Erythroblast (primary cell): ENCODE data around the gene XIRP2.

ENCODE experiments used
- DNase-seq, 2 experiments: peaks; one replicate each; lab custom pipeline; 2025; lab: John Stamatoyannopoulos, UW
- GATA1 ChIP-seq: IDR thresholded peaks from 2 replicates; pipeline ENCODE4 v1.6.1; 2011; ENCODE audit warnings: low read depth, mild to moderate bottlenecking, control low read depth, low read length, moderate library complexity
- POLR2A ChIP-seq: IDR thresholded peaks from 2 replicates; pipeline ENCODE4 v1.6.1; 2011; ENCODE audit warnings: mild to moderate bottlenecking, low read length

XIRP2 gene

DNA sequence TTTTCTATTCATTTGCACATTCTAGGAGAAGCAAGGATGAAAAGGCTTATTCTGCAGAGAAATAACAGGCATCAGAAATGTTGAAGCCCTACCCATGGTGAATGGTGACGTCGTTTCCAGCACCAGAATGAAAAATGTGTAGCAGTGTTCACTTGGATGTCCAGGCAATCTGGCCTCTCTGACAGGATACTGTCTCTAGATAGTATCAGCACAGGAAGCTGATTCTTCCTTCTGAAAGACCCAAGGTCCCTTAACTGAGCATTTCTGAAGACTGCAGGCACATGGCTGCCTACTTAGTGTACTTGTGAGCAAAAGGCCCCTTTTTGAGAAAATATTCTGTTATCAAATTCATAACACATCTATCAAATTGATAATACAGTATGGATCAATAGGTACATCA is 234.1 kb downstream of the XIRP2 start:
- no peak for DNase-seq
- TF ChIP-seq POLR2A (no peak), GATA1 (no peak)

DNA sequence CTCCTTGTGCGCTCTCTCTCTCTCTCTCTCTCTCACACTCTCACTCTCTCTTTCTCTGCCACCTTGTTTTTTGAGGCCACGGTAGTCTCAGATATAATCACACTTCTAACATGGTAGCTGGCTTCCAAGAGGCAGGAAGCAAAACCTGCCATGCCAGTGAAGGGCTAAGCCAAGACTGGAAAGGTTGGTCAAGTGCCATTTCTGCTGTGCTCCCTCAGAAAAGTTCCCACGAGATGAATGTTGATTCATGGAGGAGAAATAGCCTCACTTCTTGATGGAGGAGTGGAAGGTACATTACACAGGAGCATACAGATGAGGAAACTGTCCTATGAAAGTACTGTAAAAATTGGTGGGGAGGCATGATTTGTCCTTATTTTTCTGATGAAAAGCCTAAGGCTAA is 237.9 kb downstream of the XIRP2 start:
- DNase-seq: no peak
- TF ChIP-seq POLR2A (no peak), GATA1 (no peak)

DNA sequence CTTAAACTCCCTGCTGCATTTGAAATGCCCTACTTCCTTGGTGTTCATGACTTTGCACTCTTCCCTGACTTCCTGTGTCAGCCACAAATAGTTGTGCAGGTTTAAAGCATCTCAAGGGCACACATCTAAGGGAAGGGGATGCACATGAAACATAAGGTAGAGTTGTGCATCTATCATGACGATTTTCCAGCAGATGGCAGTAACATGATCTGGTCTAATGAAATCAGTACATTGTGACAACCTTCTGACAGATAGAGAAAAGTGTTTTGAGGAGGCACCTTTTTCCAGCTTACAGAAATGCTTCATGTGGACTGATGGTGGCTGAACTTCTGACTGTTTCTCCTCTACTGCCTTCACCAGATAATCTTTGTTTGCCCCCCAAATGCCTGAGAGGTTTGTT is 238.9 kb downstream of the XIRP2 start:
- TF ChIP-seq GATA1 (no peak), POLR2A (no peak)
- DNase-seq: no peak

DNA sequence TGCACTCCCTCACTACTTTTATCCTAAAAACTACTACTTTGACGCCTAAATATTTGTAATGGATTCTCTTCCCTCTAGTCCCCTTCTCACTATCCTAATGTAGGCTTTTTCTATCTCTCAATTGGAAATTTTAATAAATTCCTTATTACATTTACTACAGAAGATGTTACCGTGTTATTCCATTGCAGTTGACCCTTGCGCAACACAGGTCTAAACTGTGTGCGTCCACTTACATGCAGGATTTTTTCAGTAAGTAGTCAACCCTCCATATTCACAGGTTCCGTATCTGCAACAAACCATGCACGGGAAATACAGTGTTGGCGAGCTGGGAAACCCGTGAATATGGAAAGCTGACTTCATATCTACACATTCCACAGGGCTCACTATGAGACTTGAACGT is 239.8 kb downstream of the XIRP2 start:
- DNase-seq: no peak
- TF ChIP-seq POLR2A: no peak
- no peak for TF ChIP-seq GATA1

DNA sequence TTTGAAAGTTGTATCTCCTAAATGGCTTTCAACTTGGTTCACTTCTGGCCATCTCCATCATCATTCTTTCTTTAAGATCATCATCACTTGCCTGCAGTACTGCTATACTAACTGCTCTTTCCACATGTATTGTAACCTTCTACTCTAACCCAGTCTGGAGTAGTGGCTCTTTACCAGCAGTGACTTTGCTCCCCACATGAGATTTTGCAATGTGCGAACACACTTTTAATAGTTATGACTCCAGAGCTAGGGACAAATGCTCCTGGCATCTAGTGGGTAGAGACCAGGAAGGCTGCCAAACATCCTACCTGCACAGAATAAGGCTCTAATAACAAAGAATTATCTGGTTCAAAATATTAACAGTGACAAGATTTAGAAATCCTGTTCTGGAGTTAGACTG is 243.8 kb downstream of the XIRP2 start:
- no peak for DNase-seq
- no peak for TF ChIP-seq POLR2A
- TF ChIP-seq GATA1: no peak

DNA sequence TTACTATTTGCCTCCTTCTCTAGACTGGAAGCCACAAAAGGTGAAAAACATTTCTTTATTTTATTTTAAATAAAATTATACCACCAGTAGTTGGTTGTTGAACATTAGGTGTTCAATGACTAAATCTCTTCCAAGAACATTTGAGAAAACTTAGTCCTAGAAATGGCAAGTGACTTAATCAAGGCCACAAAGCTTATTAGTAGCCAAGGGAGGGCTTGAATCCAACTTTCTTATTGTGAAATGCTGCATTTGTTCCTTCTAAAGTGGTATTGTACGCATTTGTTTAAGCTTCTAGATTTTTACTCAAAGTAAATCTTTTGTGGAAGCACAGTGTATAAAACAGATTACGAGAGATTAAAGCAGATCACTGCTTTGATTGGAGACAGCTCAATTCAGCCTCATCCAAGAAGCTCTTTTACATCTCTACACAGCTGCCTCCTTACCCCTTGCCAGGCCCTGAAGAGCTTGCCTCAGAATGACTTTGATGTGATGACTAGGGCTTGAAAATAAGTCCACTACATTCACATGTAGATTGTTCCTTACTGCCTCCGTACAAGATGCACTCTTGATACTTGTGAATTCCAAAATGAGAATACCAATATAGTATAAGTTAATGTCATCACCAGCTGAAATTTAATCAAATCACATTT is 244.8 kb downstream of the XIRP2 start:
- DNase-seq: no peak
- TF ChIP-seq POLR2A: no peak
- no peak for TF ChIP-seq GATA1

DNA sequence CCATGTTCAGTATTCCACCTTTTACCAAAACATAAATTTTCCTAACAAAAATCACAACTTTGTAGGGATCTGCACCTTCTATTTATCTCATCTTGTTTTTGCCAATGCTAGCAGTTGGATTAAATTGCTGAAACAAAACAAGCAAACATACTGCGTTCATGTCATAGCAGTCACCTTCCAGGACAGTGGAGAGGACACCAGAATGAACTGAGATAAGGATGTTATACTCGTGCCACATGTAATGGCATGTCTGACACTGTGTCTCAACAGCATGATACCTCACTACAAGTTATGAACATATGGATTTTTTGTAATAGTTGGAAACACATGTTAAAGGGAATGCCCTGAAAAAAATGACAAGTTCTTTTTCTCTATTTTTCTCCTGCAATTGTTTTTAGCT is 245.3 kb downstream of the XIRP2 start:
- no peak for DNase-seq
- TF ChIP-seq GATA1 (no peak), POLR2A (no peak)

DNA sequence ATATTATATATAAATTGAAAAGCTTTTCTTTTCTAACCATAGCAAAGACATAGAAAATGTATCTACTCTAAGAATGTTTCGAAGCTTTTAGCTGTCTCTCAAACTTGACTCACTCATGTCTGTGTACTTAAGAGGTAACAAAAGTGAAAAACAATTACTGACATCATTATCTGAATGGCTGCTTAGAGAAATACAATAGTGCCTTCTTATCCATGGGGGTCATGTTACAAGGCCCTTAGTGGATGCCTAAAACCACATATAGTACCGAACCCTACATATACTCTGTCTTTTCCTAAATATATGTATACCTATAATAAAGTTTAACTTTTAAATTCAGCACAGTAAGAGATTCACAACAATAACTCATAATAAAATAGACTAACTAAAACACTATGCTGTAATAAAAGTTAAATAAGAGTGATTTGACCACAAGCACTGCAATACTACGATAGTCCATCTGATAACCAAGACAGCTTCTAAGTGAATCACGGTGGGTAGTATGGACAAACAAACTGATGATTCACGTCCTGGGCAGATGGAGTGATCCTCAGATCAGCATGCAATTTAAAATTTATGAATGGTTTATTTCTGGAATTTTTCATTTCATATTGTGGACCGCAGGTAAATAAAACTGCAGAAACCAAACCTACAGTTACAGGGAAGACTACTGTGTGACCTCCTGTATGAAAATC is 246.2 kb downstream of the XIRP2 start:
- DNase-seq: no peak
- TF ChIP-seq POLR2A: no peak
- TF ChIP-seq GATA1: no peak

DNA sequence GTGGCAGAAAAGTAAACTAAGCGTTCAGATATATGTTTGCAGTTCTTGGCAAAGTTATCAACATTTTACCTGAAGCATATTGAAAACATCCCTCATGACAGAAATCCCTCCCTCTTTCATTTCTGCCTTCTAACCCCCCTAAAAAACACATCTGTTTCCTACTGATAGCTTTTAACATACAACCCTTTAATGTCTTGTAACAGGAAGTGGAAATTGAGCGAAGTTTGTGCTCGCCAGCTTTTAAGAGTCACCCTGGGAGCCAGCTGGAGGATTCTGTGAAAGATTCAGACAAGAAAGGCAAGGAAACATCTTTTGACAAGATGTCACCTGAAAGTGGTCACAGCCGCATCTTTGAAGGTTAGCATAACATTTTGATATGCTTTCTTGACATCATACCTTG is 247.4 kb downstream of the XIRP2 start:
- TF ChIP-seq GATA1 (no peak), POLR2A (no peak)
- DNase-seq: no peak

DNA sequence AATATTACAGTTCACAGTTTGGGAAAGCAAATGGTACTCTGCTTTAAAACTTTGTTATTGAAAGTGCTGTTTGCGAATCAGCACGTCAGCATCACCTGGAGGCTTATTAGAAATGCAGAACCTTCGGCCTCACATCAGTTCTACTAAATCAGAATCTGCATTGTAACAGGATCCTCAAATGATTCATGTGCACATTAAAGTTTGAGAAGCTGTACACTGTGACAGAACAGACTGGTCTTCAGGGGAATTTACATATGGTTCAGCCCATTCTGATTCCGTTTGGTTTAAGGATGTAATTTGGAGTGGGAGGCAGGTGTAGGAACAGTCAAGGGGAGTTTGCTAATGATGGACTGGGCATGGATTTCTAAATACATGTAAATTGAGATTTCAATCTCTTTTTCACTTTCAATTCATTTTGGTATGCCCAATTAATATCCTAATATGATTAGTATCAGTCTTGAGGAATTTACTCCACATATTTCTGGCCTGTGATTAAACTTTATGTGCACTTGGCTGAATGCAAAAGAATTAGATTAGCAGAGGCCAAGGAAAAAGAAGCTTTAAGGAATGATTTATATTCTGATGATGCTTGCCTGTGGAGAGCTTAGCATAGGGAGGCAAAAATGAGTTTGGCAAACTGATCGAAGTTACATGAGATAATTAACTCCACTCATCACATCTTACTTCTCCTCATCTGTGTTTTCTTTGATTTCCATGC is 248.8 kb downstream of the XIRP2 start:
- TF ChIP-seq GATA1 (no peak), POLR2A (no peak)
- DNase-seq: no peak

DNA sequence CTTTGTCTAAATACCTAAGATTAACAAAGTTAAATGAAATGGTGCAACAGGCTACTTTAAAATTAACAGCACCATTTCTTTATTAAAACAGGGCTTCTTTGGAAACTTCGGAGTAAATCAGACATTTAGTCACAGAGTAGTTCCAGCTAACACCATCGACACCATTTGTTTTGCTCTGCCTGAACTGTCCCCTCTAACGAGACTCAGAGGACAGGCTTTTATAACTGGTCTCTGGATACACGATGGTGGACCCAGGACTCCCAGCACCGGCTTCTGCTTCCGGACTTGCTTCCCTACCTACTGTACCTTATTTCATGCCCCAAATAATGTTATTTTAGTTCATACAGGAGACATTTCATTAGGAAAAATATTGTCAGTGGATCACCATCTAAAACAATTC is 252.1 kb downstream of the XIRP2 start:
- TF ChIP-seq GATA1 (no peak), POLR2A (no peak)
- DNase-seq: no peak

DNA sequence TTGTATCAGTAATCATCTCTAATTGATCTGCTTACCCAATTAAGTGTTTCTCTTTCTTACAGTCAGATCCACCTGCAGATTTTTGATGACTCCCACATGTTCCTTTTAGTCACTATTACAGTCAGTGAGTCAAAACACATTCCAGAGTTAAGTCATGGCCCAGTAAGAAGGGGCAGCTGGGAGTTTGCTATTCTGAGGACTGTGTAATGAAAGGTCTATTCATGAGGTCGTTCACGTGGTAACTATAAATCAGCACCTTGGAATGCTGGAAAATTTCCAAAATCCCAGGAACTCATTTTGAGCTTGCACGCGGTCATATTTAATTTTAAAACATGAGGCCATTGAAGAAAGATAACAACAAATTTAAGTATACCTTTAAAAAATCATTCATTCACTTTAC is 252.5 kb downstream of the XIRP2 start:
- DNase-seq: no peak

DNA sequence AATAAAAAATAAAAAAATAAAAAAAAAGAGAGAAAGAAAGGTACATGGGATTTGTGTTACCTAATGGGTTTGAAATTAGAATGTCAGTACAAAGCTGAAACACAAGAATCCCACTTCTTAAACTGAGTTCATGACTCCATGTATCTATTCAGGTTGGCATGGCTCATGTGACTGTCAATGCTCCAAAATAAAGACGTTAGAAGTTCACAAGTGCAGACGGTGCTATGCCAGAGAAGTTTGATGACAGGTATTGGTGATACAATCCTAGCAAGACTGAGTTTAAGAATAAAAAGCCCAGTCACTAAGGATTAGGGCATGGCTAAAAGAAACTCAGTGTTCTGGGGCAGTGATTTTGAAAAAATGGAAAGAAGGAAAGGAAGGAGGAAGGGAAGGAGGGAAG is 254.3 kb downstream of the XIRP2 start:
- TF ChIP-seq GATA1: no peak
- TF ChIP-seq POLR2A: no peak
- DNase-seq: no peak

More for the DNA sequence above, 252.5 kb downstream of the XIRP2 start:
- TF ChIP-seq POLR2A (no peak), GATA1 (no peak)
